ENCODE data around the gene DPYSL3. TPM values are rescaled to one million over a fixed set of nuclear protein-coding genes. Genes with fewer than 3 reads are reported as not detected.
A peak's percentile ranks its signal among the peaks of the same experiment; 100 is the strongest.
"Not testable (repeated sequence)": the region's sequence is repeated elsewhere in the genome, so short reads cannot be mapped to it uniquely, and the experiment has no call there.

DPYSL3 gene
- total RNA-seq, 1 donor from 2014 or later, result 81.2 TPM

GRCh38 chr5:147391781-147392180 lies 118.1 kb downstream of the DPYSL3 start:
- intact Hi-C loops (cut with DNase I), result no loop called here
- ATAC-seq (no peak), DNase-seq (ENCODE audit: low spot score) (peak; percentile 61)

- no peak for DNase-seq (ENCODE audit: low spot score)
- no peak for ATAC-seq
- intact Hi-C loops (cut with DNase I), result no loop called here
These were observed 119.1 kb downstream of the DPYSL3 start for GRCh38 chr5:147390654-147391225.

DNA sequence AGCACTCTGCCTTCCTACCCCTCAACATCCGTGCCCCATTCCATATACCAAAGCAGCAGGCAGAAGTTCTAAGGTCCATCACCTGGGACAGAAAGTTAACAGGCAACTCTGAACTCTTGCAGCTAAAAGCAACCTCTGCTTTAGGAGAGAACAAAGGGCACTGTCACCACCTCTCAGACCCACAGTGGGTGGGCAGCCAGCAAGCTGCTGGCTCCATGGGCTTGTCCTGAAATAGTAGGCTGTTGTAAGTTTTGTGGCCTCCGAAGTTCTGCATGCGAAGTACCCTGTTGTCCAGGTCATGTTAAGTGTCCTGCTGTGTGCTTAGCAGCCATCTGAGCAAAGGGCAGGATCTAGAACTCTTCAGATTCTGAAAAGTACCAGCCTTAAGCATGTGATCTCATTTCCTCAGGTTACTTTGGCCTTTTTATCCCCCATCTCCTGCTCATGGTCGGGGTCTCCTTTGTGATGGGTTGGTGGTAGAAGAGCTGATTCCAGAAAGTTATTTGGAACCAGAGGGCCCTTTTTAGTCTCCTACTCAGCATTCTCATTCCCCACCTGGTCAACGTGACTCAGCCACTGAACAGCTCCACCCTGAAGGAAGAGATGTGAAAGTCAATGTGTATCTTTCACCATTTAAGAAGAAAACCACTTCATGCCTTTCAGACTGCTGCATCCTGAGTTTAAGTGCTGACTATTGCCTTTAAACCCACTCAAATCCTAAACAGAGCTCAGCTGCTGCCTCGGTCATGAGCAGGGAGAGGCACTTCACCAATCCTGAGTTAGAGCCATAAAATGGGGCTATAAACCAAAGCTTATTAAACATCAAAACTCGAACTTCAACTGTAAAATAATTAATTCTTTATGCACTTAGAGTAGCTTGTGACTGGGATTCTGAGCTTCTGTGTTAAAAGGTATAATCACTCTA lies 121.4 kb downstream of the DPYSL3 start:
- DNase-seq (ENCODE audit: low spot score) (no peak), ATAC-seq (no peak)
- intact Hi-C loops (cut with DNase I), result no loop called here

DNA sequence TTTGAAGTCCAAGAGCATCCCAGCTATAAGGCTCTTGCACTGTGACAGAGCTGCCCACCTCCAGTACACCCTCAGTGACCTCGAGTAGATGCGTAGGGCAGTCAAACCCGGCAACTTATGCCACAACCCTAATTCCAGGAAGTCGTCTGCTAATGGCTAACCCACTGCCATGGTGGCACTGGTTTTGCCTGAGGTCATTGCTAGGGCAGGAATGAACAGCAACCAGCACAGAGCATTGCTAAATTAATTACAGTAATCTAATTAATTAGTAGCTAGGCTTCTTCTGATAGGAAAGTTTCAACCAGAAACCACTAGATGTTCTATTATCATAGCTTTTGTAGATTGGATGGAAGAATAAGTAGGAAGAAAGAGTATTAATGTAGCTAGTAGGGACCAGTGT lies 122.8 kb downstream of the DPYSL3 start:
- intact Hi-C loops (cut with DNase I), result no loop called here
- no peak for DNase-seq (ENCODE audit: low spot score)
- no peak for ATAC-seq

DNA sequence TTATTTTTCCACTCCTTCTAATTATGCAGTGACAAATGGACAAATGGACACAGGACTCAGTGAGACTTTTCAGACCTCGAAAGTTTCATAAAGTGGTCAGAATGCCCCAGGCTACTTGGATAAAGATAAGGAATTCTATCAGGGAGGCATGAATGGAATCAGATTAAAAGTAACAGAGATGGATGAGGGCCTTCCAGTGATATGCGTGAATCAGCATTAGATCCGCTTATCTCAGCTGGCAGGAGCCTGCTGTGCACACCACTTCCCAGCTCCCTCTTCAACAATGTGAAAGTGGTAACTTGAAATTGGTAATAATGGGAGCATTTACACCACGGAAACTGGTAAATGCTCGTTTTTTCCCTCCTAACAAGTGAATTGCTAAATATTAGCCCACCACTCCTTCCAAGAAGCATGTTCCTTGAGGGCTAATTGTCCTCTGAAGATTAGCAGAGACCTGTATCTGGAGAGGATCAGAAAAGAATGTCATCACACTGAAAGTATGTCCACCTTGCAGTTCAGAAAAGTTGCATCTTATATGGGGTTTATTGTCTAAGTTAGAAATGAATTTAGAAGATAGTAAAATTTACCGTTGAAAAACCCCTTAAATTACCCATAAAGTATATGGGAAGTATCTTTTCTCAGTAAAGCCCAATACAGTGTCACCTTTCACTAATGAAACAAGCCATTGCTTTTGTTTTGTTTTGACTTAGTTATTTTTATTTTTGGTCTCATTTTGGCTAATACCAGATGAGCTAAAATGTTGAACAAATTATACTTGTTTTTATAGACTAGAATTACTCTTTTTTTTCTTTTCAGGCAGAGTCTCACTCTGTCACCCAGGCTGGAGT lies 125.3 kb downstream of the DPYSL3 start:
- intact Hi-C loops (cut with DNase I), result no loop called here
- no peak for ATAC-seq
- no peak for DNase-seq (ENCODE audit: low spot score)

- no peak for DNase-seq (ENCODE audit: low spot score)
- no peak for ATAC-seq
- intact Hi-C loops (cut with DNase I), result no loop called here
These were observed 127.1 kb downstream of the DPYSL3 start for GRCh38 chr5:147382776-147383175.

DNA sequence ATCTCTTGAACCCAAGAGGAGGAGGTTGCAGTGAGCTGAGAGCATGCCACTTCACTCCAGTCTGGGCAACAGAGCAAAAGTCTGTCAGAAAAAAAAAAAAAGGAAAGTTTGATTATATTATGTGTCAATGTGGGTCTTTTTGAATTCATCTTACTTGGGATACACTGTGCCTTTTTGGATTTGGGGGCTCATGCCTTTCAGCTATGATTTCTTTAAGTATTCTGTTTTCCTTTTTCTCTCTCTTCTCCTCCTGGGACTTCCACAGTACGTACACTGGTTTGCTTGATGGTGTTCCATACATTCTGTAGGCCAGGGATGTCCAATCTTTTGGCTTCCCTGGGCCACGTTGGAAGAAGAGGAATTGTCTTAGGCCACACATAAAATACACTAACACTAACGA lies 128.3 kb downstream of the DPYSL3 start:
- intact Hi-C loops (cut with DNase I), result no loop called here
- no peak for DNase-seq (ENCODE audit: low spot score)
- ATAC-seq, result no peak

GRCh38 chr5:147377682-147378081 lies 132.2 kb downstream of the DPYSL3 start:
- ATAC-seq (no peak), DNase-seq (ENCODE audit: low spot score) (no peak)
- intact Hi-C loops (cut with DNase I), result no loop called here

GRCh38 chr5:147375151-147375550 lies 134.7 kb downstream of the DPYSL3 start:
- intact Hi-C loops (cut with DNase I), result no loop called here

DNA sequence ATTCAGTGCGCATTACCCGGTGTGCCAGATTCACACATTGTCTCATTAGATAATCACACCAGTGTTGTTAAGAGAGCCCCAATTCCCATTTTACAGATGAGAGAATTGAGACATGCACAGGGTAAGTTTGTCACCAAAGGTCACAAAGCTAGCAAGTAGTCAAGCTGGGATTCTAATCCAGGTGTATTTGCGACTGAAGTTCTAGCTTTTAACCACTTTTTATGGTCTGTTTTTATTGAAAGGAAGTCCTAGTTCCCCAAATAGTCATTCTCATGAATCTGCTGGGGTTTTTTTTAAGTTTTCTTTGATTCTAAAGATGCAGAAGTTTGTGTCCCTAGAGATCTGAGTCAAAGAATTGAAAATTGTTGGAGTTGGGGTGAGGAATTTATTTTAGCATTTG lies 136.5 kb downstream of the DPYSL3 start:
- intact Hi-C loops (cut with DNase I), result no loop called here
- DNase-seq (ENCODE audit: low spot score), result no peak
- ATAC-seq, result no peak

More at GRCh38 chr5:147375151-147375550, 134.7 kb downstream of the DPYSL3 start:
- ATAC-seq (no peak), DNase-seq (ENCODE audit: low spot score) (no peak)

DNA sequence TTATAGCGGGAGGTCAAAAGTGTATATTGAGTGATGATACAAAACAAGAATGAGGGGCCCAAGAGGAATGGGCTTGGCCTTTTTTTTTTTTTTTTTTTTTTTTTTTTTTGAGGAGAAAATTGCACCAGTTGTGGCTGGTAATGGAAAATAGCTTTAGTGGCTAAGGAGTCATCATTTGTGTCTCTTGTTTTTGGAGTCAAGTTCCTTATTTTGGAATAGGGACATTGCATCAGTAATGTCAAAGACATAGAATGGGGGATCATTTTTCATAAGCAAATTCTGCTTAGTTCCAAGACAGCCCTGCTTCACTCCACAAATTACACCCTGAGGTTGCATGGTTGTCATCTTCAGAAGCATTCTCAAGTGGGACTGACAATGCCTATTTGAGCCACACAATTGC lies 137.7 kb downstream of the DPYSL3 start:
- intact Hi-C loops (cut with DNase I), result no loop called here
- ATAC-seq, result no peak
- DNase-seq (ENCODE audit: low spot score), result no peak

DNA sequence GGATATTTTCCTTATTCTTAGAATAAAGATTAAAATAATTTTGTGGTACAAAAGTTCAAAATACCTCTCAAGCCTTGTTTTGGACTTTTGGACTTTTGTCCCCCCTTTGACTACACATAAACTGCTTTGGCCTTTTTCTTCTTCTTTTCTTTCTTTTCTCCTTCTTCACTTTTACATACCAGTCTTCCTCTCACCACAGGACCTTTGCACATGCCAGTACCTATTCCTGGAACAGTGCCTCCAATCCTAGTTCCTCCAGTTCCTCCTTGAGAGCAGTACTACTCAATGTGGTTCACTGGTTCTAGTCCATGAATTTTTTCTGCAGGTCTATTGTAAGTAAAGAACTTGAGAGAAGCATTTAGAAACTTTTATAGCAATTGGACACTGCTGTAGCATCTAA lies 138.6 kb downstream of the DPYSL3 start:
- intact Hi-C loops (cut with DNase I), result no loop called here

DNA sequence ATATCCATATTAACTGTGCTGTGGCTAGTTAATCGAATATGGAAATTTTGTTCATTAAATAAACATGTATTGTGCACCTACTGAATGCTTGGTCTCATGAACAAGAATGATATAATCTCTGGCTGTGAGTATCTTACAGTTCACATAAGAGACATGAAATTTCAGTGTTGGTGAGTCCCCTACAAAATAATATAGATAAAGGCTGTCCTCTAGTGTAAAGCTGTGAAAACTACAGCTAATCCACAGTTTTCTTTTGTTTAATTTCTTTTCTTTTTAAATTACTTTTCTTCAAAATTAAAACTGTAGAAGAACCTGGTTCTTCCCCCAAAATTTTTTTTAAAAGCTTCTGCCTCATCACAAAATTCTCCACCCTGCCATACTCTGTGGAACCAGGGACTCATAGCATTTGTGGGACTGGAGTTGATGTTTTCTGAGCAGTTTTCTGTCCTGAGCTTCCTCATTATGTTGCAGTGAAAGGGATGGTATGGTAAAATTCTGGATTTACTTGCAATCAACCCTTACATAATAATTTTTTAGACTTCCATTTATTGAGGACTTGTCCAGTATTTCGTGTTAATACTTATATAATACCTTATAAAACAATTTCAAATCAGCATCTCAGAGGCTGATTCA lies 140.0 kb downstream of the DPYSL3 start:
- ATAC-seq, result peak; percentile 53
- intact Hi-C loops (cut with DNase I), result no loop called here
- no peak for DNase-seq (ENCODE audit: low spot score)

More for the DNA sequence above, 138.6 kb downstream of the DPYSL3 start:
- ATAC-seq, result no peak
- DNase-seq (ENCODE audit: low spot score), result no peak

DNA sequence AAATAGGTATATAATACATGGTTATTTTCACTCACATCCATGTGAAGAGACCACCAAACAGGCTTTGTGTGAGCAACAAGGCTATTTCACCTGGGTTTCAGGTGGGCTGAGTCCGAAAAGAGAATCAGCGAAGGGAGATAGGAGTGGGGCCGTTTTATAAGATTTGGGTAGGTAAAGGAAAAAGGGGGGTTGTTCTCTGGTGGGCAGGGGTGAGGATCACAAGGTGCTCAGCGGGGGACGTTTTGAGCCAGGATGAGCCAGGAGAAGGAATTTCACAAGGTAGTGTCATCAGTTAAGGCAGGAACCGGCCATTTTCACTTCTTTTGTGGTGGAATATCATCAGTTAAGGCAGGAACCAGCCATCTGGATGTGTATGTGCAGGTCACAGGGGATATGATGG lies 142.5 kb downstream of the DPYSL3 start:
- DNase-seq (ENCODE audit: low spot score); ATAC-seq; intact Hi-C loops (cut with DNase I): not testable (repeated sequence)

- ATAC-seq (no peak), DNase-seq (ENCODE audit: low spot score) (no peak)
- intact Hi-C loops (cut with DNase I), result no loop called here
These were observed 148.3 kb downstream of the DPYSL3 start for GRCh38 chr5:147361441-147362175.

GRCh38 chr5:147360816-147361215 lies 149.1 kb downstream of the DPYSL3 start:
- ATAC-seq (no peak), DNase-seq (ENCODE audit: low spot score) (no peak)
- intact Hi-C loops (cut with DNase I), result no loop called here

- DNase-seq (ENCODE audit: low spot score), result no peak
- ATAC-seq, result no peak
- intact Hi-C loops (cut with DNase I), result no loop called here
These were observed 150.3 kb downstream of the DPYSL3 start for GRCh38 chr5:147359581-147359980.

DNA sequence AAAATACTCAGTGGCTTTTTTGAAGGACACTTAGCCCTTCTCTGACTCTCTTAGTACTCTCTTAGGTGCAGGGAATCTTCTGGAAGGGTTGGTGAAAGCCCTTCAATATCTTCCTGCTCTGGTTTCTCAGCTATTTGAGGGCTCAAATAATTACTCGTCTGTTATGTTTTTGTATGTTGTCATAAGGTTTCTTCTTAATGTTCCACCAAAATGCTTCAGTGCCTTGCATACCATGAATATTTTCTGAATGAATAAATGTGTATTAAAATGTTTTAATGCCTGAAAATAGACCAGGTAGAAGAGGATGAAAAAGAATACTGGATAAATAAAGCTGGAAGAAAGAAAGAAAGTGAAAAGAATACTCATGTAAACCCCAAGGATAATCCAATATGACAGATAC lies 150.8 kb downstream of the DPYSL3 start:
- DNase-seq (ENCODE audit: low spot score) (no peak), ATAC-seq (no peak)
- intact Hi-C loops (cut with DNase I), result no loop called here

- DNase-seq (ENCODE audit: low spot score) (no peak), ATAC-seq (no peak)
- intact Hi-C loops (cut with DNase I), result no loop called here
These were observed 160.6 kb downstream of the DPYSL3 start for GRCh38 chr5:147349241-147349640.
